ENCODE data around the gene POU3F1. TPM values are rescaled to one million over a fixed set of nuclear protein-coding genes. Genes with fewer than 3 reads are reported as not detected.

The POU3F1 gene
- total RNA-seq, 1 donor from 2014 or later, result 16.5 TPM

DNA sequence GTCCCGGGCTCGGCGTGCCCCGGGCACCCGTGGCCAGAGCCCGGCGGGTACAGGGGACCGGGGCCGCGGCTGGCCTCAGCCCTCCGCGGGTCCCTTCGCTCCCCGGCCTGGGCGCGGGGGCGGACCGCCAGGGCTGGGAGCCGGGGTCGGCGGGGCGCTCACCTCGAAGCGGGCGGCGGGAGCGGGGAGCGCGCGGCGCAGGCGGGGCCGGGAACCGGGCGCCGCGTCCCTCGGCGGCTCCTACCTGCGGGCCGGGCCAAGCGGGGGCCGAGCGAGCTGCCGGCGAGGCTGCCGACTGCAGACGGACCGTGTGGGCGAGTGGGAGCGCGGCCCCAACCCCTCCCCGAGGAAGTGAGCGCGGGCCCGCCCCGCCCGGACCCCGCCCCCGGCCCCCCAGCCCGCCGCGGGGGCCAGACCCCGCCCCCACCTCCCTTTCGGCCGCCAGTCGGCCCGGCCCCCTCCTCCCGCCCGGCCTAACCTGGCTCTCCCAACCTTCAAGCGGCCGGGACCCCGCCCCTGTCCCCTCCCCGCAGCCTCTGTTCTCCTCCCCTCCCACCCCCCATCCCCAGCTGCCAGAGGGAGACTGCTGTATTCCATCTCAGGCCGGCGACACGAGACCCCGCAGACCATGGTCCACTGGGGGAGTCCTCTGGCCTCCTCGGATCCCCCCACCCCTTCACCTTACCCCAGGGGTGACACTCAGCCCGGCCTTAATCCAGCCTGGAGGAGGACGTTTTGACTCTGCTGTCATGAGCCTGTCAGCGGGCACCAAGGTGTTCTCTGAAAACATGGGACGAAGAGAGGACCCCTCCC is 41.2 kb downstream of the POU3F1 start, which contains the start of gene FHL3:
Gene FHL3 (minus strand): TSS at position 320 of the 813 bp plus-strand sequence. CDS start 6,102 bp downstream, outside the sequence.
- Mint-ChIP-seq H3K4me1 (peaks cover 44% of the 10 kb centered on the region), H3K36me3 (no peaks in the 10 kb centered on the region), H3K27me3 (ENCODE audit: insufficient read depth, low read depth) (peaks cover 6% of the 10 kb centered on the region), H3K4me3 (peak within 1 kb of the TSS; percentile 84), H3K27ac (peak within 1 kb of the TSS; percentile 16), H3K9me3 (no peaks in the 10 kb centered on the region)
- H2AFZ ChIP-seq (replicated peaks), result peak within 1 kb of the TSS; percentile 12
- H3K9ac ChIP-seq, result peak within 1 kb of the TSS; percentile 44
- no peaks in the 10 kb centered on the region for H3K27me3 ChIP-seq
- H3K36me3 ChIP-seq, result no peaks in the 10 kb centered on the region
- H3K27ac ChIP-seq, result no peak within 1 kb of the TSS
- peak; percentile 87 for DNase-seq (ENCODE audit: low spot score)
- H3F3A ChIP-seq (ENCODE audit: low read depth), result peaks cover 28% of the 10 kb centered on the region
- H3K4me1 ChIP-seq, result peaks cover 44% of the 10 kb centered on the region
- H3K79me2 ChIP-seq (ENCODE audit: low read depth), result peaks cover 34% of the 10 kb centered on the region
- peak within 1 kb of the TSS; percentile 62 for H3K4me3 ChIP-seq
- no peak for TF ChIP-seq EZH2phosphoT487 (IDR thresholded peaks at IDR 0.05)
- H4K20me1 ChIP-seq (ENCODE audit: low read depth), result peaks cover 11% of the 10 kb centered on the region
- H3K4me2 ChIP-seq, result peak within 1 kb of the TSS; percentile 95
- no peaks in the 10 kb centered on the region for H3K9me3 ChIP-seq (ENCODE audit: low read depth)

DNA sequence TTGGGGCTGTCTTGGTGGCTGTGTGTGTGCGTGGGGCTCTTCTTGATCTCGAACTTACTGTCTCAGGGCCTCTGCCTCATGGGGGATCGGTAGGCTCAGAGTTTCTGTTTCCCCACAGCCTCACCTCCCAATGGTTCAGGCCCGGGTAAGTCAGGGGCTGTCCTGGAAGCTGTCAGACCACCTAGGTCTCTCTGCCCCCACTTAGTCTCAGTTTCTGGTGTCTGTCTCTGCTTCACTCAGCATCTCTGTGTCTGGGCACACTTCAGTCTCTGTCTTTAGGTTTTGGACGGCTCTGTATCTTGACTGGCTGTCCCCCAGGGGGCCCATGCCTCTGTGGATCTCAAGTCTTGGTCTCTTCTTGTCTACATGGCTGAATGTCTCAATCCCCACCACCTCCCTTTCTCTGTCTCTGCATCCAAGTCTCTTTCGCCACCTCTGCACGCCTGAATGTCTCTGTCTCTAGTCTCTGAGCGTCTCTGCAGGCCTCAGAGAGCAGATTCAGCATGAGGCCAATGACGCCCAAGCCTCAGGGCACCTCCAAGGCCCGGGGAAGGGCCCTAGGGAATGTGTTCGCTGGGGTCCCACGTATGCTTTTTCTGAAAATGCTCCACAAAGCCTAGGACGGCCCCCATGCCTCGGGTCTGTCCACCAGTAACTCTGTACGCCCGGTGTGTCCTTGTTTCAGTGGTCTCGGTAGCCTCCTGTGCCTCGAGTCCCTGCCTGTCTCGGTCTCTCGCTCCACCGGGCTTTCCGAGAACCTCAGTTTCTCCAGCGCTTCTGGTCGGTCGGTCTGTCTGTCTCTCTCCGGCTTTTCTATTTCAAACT is 42.1 kb downstream of the POU3F1 start:
- Histone ChIP-seq H3K4me3 (peak overlapping the region; percentile 62), H3K27ac (no peak overlapping the region), H3K36me3 (no peaks in the 10 kb centered on the region), H3K4me1 (peaks cover 50% of the 10 kb centered on the region), H3K4me2 (peak overlapping the region; percentile 95), H3K27me3 (no peaks in the 10 kb centered on the region), H3F3A (ENCODE audit: low read depth) (peaks cover 22% of the 10 kb centered on the region), H4K20me1 (ENCODE audit: low read depth) (peaks cover 11% of the 10 kb centered on the region), H2AFZ (replicated peaks) (no peak overlapping the region), H3K9me3 (ENCODE audit: low read depth) (no peaks in the 10 kb centered on the region), H3K79me2 (ENCODE audit: low read depth) (peaks cover 34% of the 10 kb centered on the region), H3K9ac (peak overlapping the region; percentile 44)
- no peaks in the 10 kb centered on the region for H3K36me3 Mint-ChIP-seq
- peak; percentile 34 for DNase-seq (ENCODE audit: low spot score)
- peaks cover 49% of the 10 kb centered on the region for H3K4me1 Mint-ChIP-seq
- peak overlapping the region; percentile 84 for H3K4me3 Mint-ChIP-seq
- no peak for TF ChIP-seq EZH2phosphoT487 (IDR thresholded peaks at IDR 0.05)
- no peak for TF ChIP-seq EZH2 (IDR thresholded peaks at IDR 0.05)
- H3K27ac Mint-ChIP-seq, result peak overlapping the region; percentile 16
- peaks cover 8% of the 10 kb centered on the region for H3K27me3 Mint-ChIP-seq (ENCODE audit: insufficient read depth, low read depth)
- H3K9me3 Mint-ChIP-seq, result no peaks in the 10 kb centered on the region

DNA sequence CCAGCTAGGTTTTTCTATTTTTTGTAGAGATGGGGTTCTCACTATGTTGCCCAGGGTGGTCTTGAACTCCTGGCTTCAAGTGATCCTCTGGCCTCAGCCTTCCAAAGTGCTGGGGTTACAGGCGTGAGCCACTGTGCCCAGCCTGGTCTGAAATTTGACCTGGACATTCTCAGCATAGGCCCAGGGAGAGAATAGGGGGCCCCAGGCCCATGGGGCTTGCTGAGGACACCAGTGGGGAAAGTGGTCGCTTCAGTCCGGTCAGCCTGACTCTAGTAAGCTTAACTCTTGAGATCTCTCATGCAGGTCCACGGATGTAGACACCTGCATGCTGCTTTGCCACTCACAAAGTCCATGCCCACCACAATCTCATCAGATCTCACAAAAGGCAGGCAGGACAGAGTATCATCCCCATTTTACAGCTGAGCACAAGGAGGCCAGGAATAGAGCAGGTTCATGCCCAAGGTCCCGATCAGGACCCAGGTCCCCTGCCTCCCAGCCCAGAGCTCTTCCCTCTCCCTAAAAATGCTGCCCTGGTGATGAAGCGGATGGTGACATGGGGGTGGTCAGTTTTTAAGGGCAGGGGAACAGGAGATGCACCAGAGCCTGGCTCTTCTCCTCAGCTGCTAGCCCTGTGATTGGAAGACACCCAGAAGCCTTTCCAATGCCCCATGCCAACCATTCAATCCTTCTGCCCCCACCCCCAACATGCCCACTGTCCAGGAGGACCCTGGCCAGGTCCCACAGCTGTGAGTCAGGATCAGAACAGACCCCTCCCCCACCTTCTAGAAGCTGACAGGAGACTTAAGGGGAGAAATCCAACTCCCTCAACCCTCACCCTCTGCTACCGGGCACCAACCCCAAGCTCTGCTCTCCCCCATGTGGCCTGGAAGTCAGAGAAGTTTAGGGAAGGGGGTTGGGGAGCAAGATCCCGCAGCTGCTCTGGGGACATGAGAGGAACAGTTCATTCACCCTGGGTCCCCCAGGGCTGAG is 43.0 kb downstream of the POU3F1 start:
- Histone ChIP-seq H4K20me1 (ENCODE audit: low read depth) (peaks cover 11% of the 10 kb centered on the region), H3K4me1 (peaks cover 42% of the 10 kb centered on the region), H3K27me3 (no peaks in the 10 kb centered on the region), H3K4me3 (peak overlapping the region; percentile 62), H3K9me3 (ENCODE audit: low read depth) (no peaks in the 10 kb centered on the region), H3K27ac (no peak overlapping the region), H2AFZ (replicated peaks) (no peak overlapping the region), H3F3A (ENCODE audit: low read depth) (peaks cover 13% of the 10 kb centered on the region), H3K9ac (no peak overlapping the region), H3K4me2 (peak overlapping the region; percentile 95), H3K79me2 (ENCODE audit: low read depth) (peaks cover 34% of the 10 kb centered on the region), H3K36me3 (no peaks in the 10 kb centered on the region)
- DNase-seq (ENCODE audit: low spot score), result no peak
- Mint-ChIP-seq H3K4me1 (peaks cover 48% of the 10 kb centered on the region), H3K27ac (no peak overlapping the region), H3K36me3 (peaks cover 1% of the 10 kb centered on the region), H3K9me3 (no peaks in the 10 kb centered on the region), H3K27me3 (ENCODE audit: insufficient read depth, low read depth) (peaks cover 8% of the 10 kb centered on the region), H3K4me3 (peak overlapping the region; percentile 84)
- TF ChIP-seq EZH2 (IDR thresholded peaks at IDR 0.05) (no peak), EZH2phosphoT487 (IDR thresholded peaks at IDR 0.05) (no peak)
- TF ChIP-seq, protein P1, sequence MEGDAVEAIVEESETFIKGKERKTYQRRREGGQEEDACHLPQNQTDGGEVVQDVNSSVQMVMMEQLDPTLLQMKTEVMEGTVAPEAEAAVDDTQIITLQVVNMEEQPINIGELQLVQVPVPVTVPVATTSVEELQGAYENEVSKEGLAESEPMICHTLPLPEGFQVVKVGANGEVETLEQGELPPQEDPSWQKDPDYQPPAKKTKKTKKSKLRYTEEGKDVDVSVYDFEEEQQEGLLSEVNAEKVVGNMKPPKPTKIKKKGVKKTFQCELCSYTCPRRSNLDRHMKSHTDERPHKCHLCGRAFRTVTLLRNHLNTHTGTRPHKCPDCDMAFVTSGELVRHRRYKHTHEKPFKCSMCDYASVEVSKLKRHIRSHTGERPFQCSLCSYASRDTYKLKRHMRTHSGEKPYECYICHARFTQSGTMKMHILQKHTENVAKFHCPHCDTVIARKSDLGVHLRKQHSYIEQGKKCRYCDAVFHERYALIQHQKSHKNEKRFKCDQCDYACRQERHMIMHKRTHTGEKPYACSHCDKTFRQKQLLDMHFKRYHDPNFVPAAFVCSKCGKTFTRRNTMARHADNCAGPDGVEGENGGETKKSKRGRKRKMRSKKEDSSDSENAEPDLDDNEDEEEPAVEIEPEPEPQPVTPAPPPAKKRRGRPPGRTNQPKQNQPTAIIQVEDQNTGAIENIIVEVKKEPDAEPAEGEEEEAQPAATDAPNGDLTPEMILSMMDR (IDR thresholded peaks at IDR 0.05), result no peak

Data from neural progenitor cell (in vitro differentiated cells).